Lower leg skin (tissue), 3 donors: ENCODE data around the gene ABCA6.

Source experiments
- POLR2A ChIP-seq, 2 donors: fragments of 450-650 bp; IDR thresholded peaks; one replicate each; pipeline ENCODE4 v1.6.1; 2016 to 2017; ENCODE audit warnings: antibody characterized with exemption in 2 of 2, mild to moderate bottlenecking in 1 of 2, moderate library complexity in 1 of 2
- TF ChIP-seq, protein P1 (sequence below), 3 donors: fragments of 450-650 bp; IDR thresholded peaks; one replicate each; pipeline ENCODE4 v1.5.1; 2016; ENCODE audit warnings: antibody characterized with exemption in 3 of 3, mild to moderate bottlenecking in 3 of 3, moderate library complexity in 2 of 3

DNA sequence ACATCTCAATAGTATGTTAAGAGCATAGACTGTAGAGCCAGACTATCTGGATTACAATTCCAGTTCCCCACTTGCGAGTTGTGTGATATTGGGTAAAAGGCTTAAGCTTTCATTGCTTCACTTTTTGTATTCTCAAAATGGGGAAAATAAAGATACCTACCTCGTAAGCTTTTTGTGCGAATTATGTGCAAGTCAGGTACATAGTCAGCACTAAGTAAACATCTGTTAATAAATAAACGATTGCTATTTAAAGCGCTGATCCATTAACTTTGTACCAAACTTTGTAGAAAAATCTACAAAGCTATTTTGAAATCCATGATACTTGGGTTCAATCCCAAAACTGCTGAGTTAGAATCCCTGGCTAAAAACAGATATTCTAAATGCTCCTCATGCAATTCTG is 19.6 kb downstream of the ABCA6 start:
- TF ChIP-seq, protein P1, sequence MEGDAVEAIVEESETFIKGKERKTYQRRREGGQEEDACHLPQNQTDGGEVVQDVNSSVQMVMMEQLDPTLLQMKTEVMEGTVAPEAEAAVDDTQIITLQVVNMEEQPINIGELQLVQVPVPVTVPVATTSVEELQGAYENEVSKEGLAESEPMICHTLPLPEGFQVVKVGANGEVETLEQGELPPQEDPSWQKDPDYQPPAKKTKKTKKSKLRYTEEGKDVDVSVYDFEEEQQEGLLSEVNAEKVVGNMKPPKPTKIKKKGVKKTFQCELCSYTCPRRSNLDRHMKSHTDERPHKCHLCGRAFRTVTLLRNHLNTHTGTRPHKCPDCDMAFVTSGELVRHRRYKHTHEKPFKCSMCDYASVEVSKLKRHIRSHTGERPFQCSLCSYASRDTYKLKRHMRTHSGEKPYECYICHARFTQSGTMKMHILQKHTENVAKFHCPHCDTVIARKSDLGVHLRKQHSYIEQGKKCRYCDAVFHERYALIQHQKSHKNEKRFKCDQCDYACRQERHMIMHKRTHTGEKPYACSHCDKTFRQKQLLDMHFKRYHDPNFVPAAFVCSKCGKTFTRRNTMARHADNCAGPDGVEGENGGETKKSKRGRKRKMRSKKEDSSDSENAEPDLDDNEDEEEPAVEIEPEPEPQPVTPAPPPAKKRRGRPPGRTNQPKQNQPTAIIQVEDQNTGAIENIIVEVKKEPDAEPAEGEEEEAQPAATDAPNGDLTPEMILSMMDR (IDR thresholded peaks at IDR 0.05), result no peak
- no peak for TF ChIP-seq POLR2A (IDR thresholded peaks at IDR 0.05)
